DND-41 (cell line): ENCODE results near the gene TPK1.

Source experiments
- ATAC-seq: fragments of 200-7000 bp; cut with Tn5 transposase; 3 replicates; pipeline ENCODE4 v1.9.1; 2021; ENCODE audit warnings: low read depth; ENCODE audit not compliant: insufficient read depth
- DNase-seq: peaks from one replicate; pipeline ENCODE4 v3.0.0-alpha.2; 2020
- H2AFZ ChIP-seq: 2 replicates; pipeline ENCODE4 v1.6.0; 2012; ENCODE audit warnings: low read depth, low read length
- H3K27ac ChIP-seq: 2 replicates; pipeline ENCODE4 v1.5.1; 2012; ENCODE audit warnings: low read length, inconsistent platforms
- H3K27me3 ChIP-seq: fragments of 200-600 bp; sonication (generic); 2 replicates; pipeline ENCODE4 v1.6.0; 2012; ENCODE audit warnings: low read length, mild to moderate bottlenecking, inconsistent platforms; ENCODE audit not compliant: insufficient read depth, poor library complexity
- H3K36me3 ChIP-seq: 2 replicates; pipeline ENCODE4 v1.5.1; 2012; ENCODE audit warnings: low read length, inconsistent platforms; ENCODE audit not compliant: insufficient read depth
- H3K4me1 ChIP-seq: 2 replicates; pipeline ENCODE4 v1.5.1; 2012; ENCODE audit warnings: mild to moderate bottlenecking, low read length; ENCODE audit not compliant: insufficient read depth
- H3K4me2 ChIP-seq: 2 replicates; pipeline ENCODE4 v1.6.0; 2012; ENCODE audit warnings: mild to moderate bottlenecking, moderate library complexity, low read length, inconsistent platforms; ENCODE audit not compliant: insufficient read depth
- H3K4me3 ChIP-seq, 2 experiments: fragments of 200-600 bp in 1 of 2; shearing (Covaris generic) in 1 of 2; 2 replicates each; pipeline ENCODE4 v1.5.1; 2012 to 2016; ENCODE audit warnings: inconsistent platforms in 2 of 2, low read length in 2 of 2, mild to moderate bottlenecking in 2 of 2, low read depth in 1 of 2, moderate library complexity in 1 of 2
- H3K79me2 ChIP-seq: 2 replicates; pipeline ENCODE4 v1.6.0; 2012; ENCODE audit warnings: low read length, inconsistent platforms; ENCODE audit not compliant: insufficient read depth
- H3K9ac ChIP-seq: 2 replicates; pipeline ENCODE4 v1.6.0; 2012; ENCODE audit warnings: low read depth, mild to moderate bottlenecking, inconsistent platforms, low read length, moderate library complexity
- H3K9me3 ChIP-seq: 2 replicates; pipeline ENCODE4 v1.5.1; 2012; ENCODE audit warnings: low read length, moderate library complexity, mild to moderate bottlenecking, inconsistent platforms; ENCODE audit not compliant: insufficient read depth, severe bottlenecking
- H4K20me1 ChIP-seq: 2 replicates; pipeline ENCODE4 v1.6.0; 2012; ENCODE audit warnings: low read length; ENCODE audit not compliant: insufficient read depth
- EZH2 ChIP-seq: IDR thresholded peaks from 3 replicates; pipeline ENCODE4 v1.6.1; 2012; ENCODE audit warnings: borderline replicate concordance, low read depth, mild to moderate bottlenecking, moderate library complexity, low read length, inconsistent platforms; ENCODE audit not compliant: severe bottlenecking
- TF ChIP-seq, protein P1 (sequence below): IDR thresholded peaks from 2 replicates; pipeline ENCODE4 v1.5.1; 2012; ENCODE audit warnings: borderline replicate concordance, low read length, moderate library complexity, mild to moderate bottlenecking; ENCODE audit not compliant: poor library complexity, severe bottlenecking; ENCODE audit errors: extremely low read depth

TPK1 gene

DNA sequence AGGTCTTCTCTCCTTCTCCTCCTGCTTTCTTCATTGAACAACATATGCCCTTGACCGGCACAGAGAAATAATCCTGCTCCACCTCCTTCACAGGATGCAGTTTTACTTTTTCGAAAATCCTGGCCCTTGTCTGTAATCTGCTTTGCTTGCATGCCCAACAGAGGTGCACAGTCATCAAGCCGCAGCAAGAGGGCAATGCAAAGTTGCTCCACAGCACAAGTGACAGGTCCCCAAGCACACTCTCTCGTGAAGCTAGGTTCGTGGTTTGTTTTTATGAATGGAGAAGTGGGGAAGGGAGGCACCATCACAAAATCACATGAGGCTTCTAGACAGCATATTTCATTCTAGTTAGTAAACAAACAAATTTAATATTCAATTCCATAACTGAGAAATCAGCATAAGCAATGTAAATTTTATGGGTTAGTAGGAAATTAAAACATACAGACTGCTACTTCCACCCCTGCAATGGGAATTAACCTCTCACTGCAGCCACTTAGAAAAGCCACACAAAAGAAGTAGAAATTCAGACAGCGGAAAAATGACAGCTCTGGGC, 178.8 kb downstream of the TPK1 start:
- H3K4me3 ChIP-seq, result no peak overlapping the region
- no peak overlapping the region for H2AFZ ChIP-seq
- ATAC-seq (0 out of 3 replicates have a peak, but pooled peaks have one; percentile 37), DNase-seq (no peak)
- H3K9ac ChIP-seq, result no peak overlapping the region
- no peaks in the 10 kb centered on the region for H3K4me1 ChIP-seq
- H3K27me3 ChIP-seq, result no peaks in the 10 kb centered on the region
- TF ChIP-seq, protein P1, sequence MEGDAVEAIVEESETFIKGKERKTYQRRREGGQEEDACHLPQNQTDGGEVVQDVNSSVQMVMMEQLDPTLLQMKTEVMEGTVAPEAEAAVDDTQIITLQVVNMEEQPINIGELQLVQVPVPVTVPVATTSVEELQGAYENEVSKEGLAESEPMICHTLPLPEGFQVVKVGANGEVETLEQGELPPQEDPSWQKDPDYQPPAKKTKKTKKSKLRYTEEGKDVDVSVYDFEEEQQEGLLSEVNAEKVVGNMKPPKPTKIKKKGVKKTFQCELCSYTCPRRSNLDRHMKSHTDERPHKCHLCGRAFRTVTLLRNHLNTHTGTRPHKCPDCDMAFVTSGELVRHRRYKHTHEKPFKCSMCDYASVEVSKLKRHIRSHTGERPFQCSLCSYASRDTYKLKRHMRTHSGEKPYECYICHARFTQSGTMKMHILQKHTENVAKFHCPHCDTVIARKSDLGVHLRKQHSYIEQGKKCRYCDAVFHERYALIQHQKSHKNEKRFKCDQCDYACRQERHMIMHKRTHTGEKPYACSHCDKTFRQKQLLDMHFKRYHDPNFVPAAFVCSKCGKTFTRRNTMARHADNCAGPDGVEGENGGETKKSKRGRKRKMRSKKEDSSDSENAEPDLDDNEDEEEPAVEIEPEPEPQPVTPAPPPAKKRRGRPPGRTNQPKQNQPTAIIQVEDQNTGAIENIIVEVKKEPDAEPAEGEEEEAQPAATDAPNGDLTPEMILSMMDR, result no peak
- no peak for TF ChIP-seq EZH2
- no peak overlapping the region for H3K27ac ChIP-seq
- H3K4me2 ChIP-seq, result no peak overlapping the region
- no peaks in the 10 kb centered on the region for H3K79me2 ChIP-seq
- no peaks in the 10 kb centered on the region for H3K36me3 ChIP-seq
- H3K9me3 ChIP-seq, result no peaks in the 10 kb centered on the region
- H4K20me1 ChIP-seq, result no peaks in the 10 kb centered on the region

DNA sequence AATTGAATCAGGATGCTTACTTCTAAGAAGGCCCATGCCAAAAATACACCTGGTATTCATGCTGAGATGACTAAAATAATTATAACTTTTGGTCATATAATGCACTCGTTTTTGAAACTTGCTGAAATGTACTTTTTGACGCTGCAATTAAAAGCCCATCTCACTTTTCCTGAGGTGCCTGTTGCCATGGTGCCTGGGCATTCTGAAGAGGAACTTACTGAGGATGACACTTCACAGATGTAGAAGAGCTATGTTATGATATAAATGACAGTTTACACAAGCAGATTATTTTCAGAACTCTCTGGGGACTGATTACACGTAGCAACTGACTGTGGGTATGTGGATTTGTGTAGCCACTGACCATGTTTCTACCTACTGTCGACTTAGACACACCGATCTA, 182.4 kb downstream of the TPK1 start:
- no peak for DNase-seq
- Histone ChIP-seq H3K79me2 (no peaks in the 10 kb centered on the region), H3K27me3 (no peaks in the 10 kb centered on the region), H4K20me1 (no peaks in the 10 kb centered on the region), H3K9me3 (no peaks in the 10 kb centered on the region), H3K27ac (no peak overlapping the region), H3K9ac (no peak overlapping the region), H3K4me3 (no peak overlapping the region), H3K4me2 (no peak overlapping the region), H3K36me3 (no peaks in the 10 kb centered on the region), H2AFZ (no peak overlapping the region), H3K4me1 (no peaks in the 10 kb centered on the region)
- TF ChIP-seq, protein P1, result no peak
- TF ChIP-seq EZH2, result no peak
- ATAC-seq, result no peak

DNA sequence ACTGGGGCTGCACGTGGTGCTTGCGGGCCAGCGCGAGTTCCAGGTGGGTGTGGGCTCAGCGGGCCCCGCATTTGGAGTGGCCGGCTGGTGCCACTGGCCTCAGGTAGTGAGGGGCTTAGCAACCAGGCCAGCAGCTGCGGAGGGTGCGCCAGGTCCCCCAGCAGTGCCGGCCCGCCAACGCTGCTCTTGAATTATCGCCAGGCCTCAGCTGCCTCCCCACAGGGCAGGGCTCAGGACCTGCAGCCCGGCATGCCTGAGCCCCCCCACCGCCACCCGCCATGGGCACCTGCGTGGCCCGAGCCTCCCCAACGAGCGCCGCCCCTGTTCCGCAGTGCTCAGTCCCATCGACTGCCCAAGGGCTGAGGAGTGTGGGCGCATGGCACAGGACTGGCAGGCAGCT, 185.4 kb downstream of the TPK1 start:
- no peak overlapping the region for H3K9ac ChIP-seq
- ATAC-seq (no peak), DNase-seq (no peak)
- H3K27me3 ChIP-seq, result no peaks in the 10 kb centered on the region
- no peaks in the 10 kb centered on the region for H3K79me2 ChIP-seq
- no peak overlapping the region for H2AFZ ChIP-seq
- no peak overlapping the region for H3K4me2 ChIP-seq
- H3K36me3 ChIP-seq, result no peaks in the 10 kb centered on the region
- H3K4me1 ChIP-seq, result no peaks in the 10 kb centered on the region
- no peaks in the 10 kb centered on the region for H4K20me1 ChIP-seq
- TF ChIP-seq, protein P1, result no peak
- no peak for TF ChIP-seq EZH2
- H3K9me3 ChIP-seq, result no peaks in the 10 kb centered on the region
- no peak overlapping the region for H3K4me3 ChIP-seq
- no peak overlapping the region for H3K27ac ChIP-seq

DNA sequence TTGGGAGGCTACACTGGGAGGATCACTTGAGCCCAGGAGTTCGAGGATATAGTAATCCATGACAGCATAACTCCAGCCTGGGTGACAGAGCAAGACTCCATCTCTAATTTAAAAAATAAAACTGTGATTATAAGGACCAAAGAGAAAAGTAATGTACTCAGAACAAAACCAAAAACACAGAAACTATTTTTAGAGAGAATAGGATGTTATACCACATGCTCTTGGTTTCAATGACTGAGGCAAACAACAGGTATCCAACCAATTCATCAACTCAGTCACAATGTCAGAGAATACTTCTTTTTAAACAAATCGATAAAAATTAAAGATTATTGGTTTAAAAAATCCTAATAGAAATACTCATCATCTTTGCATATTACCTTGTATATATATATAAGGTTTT, 186.7 kb downstream of the TPK1 start:
- no peak for DNase-seq
- Histone ChIP-seq H3K36me3 (no peaks in the 10 kb centered on the region), H3K27me3 (no peaks in the 10 kb centered on the region), H3K27ac (no peak overlapping the region), H3K4me1 (no peaks in the 10 kb centered on the region), H2AFZ (no peak overlapping the region), H3K79me2 (no peaks in the 10 kb centered on the region), H3K9ac (no peak overlapping the region), H3K4me2 (no peak overlapping the region), H3K4me3 (no peak overlapping the region), H4K20me1 (no peaks in the 10 kb centered on the region), H3K9me3 (no peaks in the 10 kb centered on the region)
- no peak for ATAC-seq
- TF ChIP-seq, protein P1, result no peak
- no peak for TF ChIP-seq EZH2
